Activated naive CD8-positive, alpha-beta T cell treated with anti-CD3 and anti-CD28 coated beads, Interleukin-2, amount 50 U/mL, for 16 hours (primary cell): ENCODE measurements around the gene NGRN.
"Not testable (repeated sequence)": the region's sequence is repeated elsewhere in the genome, so short reads cannot be mapped to it uniquely, and the experiment has no call there.

ENCODE experiments used
- DNase-seq: peaks from one replicate; pipeline ENCODE4 v3.0.0-alpha.2; 2020; ENCODE audit warnings: low read depth, low spot score

NGRN gene

GRCh38 chr15:90234096-90234988 is 31.1 kb upstream of the NGRN start, which contains the start of gene GDPGP1:
Gene GDPGP1, plus strand, starts transcription at chr15:90234209. Its CDS starts 6,700 bp downstream, at chr15:90240909.
- DNase-seq = no peak

DNA sequence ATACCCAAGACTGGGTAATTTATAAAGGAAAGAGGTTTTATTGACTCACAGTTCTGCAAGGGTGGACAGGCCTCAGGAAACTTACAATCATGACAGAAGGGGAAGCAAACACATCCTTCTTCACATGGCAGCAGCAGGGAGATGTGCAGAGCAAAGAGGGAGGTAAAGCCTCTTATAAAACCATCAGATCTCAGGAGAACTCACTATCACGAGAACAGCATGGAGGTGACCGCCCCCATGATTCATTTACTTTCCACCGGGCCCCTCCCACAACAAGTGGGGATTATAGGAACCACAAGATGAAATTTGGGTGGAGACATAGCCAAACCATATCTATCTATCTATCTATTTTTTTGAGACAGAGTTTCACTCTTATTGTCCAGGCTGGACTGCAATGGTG is 26.1 kb upstream of the NGRN start:
- DNase-seq = no peak

DNA sequence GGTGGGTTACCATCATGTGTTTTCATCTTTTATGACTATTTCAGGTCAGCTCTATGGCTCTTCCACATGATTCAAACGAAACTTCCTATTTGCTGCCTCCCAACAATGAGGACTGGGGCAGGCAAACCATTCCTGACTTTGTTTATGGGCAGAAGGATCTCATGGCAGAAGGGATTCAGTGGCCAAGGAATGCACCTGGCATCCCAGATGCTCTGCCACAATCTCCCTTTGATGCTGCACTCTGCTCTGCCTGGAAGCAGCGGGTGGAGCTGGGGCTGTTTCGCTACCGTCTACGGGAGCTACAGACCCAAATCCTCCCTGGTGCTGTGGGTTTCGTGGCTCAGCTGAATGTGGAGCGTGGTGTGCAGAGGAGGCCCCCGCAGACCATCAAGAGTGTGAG is 24.6 kb upstream of the NGRN start:
- no peak for DNase-seq

- no peak for DNase-seq
These were observed 23.9 kb upstream of the NGRN start for GRCh38 chr15:90241343-90242192.

DNA sequence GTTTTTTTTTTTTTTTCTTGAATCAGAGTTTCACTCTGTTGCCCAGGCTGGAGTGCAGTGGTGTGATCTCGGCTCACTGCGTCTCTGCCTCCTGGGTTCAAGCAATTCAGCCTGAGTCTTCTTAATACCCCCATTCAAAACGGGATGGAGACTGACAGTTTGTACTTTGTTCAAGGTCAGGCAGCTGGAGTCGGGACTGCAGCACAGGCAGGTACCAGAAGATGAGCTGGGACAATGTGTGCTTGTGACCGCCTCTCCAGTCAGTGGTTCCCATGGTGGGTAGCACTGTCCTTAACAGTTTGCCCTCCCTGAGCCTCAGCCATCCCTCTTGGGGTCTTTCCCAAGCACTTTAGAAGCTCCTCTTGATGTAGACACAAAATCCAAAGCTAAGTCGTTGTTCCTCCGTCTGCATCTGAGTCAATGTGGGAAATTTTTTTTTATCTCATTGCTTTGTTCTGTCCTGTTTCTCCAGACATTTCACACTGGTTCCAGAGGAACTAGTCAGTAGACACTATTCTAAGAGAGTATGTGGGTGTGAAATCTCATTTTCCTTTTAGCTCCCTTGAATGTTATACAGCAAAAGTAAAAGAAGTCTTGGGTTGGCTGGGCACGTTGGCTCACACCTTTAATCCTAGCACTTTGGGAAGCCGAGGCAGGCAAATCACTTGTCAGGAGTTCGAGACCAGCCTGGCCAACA is 21.4 kb upstream of the NGRN start:
- no peak for DNase-seq

- DNase-seq = no peak
These were observed 16.7 kb upstream of the NGRN start for GRCh38 chr15:90248789-90249202.

DNA sequence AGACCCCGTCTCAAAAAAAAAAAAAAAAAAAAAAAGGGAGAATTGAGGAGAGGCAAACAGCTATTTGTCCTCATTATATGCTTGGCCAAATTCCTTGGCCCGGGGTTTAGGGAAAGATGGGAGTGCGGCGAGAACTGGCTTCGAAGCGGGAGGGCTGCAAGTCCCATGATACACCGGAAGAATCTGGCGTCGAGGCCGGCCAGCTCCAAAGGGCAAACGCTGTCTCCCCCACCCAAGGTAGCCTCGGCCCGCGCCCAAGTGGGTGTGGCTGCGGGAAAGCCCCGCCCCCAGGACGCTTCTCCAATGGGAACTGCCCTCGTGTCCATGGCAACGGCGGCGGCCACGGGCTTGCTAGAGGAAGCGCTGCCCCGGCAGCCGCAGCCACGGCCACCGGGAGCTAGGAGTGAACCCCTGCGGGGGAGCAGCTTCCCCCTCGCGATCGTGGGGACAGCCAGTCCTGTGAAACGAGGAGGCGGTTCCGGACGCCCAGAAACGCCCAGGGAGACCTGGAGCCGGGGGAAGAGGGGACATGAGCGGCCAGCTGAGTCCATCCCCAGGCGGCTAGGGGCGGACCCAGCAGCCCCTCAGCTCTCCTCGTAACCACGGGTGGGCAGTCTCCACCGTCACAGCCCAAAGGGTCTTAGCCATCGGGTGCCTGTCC is 16.1 kb upstream of the NGRN start, which contains the start of gene TTLL13:
Gene TTLL13, plus strand, starts transcription at position 354 of the 661 bp plus-strand sequence. CDS start 1,075 bp downstream, outside the sequence.
- DNase-seq = peak; percentile 58

GRCh38 chr15:90257776-90258175 is 7.7 kb upstream of the NGRN start:
- no peak for DNase-seq

DNA sequence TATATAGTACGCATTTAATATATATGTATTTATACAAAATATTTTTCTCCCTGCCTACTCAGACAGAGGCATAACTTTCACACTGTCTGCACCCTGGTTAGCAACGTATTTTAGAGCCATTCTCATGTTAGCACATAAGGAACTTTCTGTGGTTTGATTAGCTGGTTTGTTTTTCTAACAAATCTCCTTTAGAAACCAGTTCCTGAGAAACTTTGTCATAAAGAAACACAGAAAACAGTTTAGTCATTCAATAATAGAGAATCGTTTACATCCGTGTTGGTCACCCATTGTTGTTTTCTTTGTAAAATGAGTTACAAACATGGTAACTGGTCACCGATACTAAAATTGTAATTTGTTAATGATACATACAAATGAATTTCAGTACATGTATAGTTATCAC is 5.9 kb upstream of the NGRN start:
- no peak for DNase-seq

GRCh38 chr15:90260731-90261130 is 4.7 kb upstream of the NGRN start:
- DNase-seq = not testable (repeated sequence)

DNA sequence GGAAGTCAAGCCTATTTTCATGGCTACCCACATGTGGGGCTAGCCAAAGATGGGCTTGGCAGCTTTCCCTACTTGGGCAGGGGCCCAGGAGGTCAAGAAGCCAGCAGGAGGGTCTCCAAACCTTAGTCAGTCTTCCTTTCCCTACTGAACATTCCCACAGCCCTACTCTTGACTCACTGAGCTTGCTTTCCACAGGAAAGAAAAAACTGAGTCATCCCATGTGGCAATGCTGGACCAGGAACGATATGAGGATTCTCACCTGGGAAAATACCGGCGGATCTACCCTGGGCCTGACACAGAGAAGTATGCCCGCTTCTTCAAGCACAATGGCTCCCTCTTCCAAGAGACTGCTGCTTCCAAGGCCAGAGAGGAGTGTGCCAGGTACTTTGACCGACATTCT is 3.7 kb upstream of the NGRN start:
- DNase-seq = no peak

- DNase-seq = no peak
These were observed 3.0 kb upstream of the NGRN start for GRCh38 chr15:90262426-90262825.

DNA sequence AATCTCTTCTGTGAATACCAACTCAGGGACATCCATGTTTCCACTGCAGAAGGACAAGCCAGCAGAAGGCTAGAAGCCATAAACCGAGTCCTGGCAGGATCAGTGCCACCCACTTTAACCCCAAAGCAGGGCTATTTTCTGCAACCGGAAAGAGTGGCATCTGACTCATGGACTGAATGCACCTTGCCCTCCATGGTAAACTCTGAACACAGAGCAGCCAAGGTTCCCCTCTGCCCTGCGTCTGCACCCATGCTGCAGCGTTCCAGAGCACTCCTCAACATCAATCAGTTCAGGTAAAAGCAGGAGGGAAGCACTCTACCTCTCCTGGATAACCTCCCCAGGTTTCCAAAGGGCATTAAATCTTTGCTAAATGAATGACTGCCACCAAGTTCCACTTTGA is 801 bp upstream of the NGRN start:
- DNase-seq = no peak

- no peak for DNase-seq
These were observed 574 bp downstream of the NGRN start for GRCh38 chr15:90266061-90266431.

GRCh38 chr15:90266485-90266884 is 1.0 kb downstream of the NGRN start:
- DNase-seq = no peak

- DNase-seq = no peak
These were observed 2.9 kb downstream of the NGRN start for GRCh38 chr15:90268415-90268814.

DNA sequence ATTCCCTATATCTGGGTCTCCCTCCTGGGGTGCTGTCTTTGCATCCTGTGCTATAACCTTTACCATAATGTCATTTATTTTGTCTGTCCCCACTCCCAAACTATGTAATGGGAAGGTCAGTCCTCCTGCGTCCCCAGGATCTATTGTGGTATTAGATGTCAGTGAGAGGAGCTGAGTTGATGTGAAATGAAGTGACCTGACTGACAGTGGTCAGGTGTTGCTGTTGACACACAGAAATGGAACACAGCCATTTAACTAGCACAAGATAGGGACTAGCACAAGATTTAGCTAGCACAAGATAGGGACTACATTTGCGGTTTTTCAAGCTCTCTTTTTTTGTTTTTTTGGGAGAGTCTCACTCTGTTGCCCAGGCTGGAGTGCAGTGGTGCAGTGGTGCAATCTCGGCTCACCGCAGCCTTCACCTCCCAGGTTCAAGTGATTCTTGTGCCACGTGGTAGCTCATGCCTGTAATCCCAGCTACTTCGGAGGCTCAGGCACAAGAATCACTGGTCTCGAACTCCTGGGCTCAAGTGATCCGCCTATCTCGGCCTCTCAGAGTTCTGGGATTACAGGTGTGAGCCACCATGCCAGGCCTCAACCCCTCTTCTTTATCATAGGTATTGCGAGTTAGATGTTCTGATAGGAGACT is 5.2 kb downstream of the NGRN start:
- DNase-seq = no peak

DNA sequence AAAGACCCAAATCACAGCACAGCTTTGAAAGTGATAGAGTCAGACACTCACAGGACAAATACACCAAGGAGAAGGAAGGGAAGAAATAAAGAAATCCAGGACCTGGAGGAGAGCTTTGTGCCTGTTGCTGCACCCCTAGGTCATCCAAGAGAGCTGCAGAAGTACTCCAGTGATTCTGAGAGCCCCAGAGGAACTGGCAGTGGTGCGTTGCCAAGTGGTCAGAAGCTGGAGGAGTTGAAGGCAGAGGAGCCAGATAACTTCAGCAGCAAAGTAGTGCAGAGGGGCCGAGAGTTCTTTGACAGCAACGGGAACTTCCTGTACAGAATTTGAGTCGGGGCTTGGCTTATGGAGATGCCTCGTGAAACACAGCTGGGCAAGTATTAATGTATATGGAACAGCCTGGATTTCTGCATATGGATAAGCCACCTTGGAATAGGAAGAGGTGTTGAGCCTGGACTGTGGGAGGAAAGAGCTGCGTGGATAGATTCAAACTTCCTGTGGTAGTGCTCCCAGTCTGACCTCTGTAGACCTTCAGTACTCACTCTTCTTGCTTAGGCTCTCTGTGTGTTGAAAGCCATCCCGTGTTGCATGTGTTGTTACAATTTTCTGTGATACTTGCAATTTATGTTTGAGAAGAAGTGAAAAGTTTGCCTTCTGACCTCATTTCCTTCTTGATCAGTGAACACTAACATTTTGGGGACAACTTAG is 6.1 kb downstream of the NGRN start:
- no peak for DNase-seq

GRCh38 chr15:90278467-90278866 is 13.0 kb downstream of the NGRN start:
- DNase-seq = not testable (repeated sequence)

- DNase-seq = not testable (repeated sequence)
These were observed 15.3 kb downstream of the NGRN start for GRCh38 chr15:90280743-90281142.
